HCT116 (cell line): ENCODE results near the gene TRAPPC12. TPM values are rescaled to one million over a fixed set of nuclear protein-coding genes. Genes with fewer than 3 reads are reported as not detected.

Experiments used
- ATAC-seq: fragments of 200-7000 bp; cut with Tn5 transposase; 2 replicates; pipeline ENCODE4 v1.9.1; 2020; ENCODE audit warnings: mild to moderate bottlenecking, moderate library complexity
- BruUV-seq: library from RNA; stranded (reverse); fragments of 400-500 nt; replicated peaks from 2 replicates; lab custom pipeline; 2021; lab: Mats Ljungman, UMichigan
- CTCF ChIA-PET: fragments of 300-600 bp; sonication (Branson Sonifier 250); formaldehyde crosslinking; loops from one replicate; lab custom pipeline; 2021; ENCODE audit warnings: antibody characterized with exemption; lab: Charles Lee
- POLR2A ChIA-PET: fragments of 300-600, 350-600 bp; sonication (Branson Sonifier 250); formaldehyde crosslinking; loops from one replicate; lab custom pipeline; 2021; ENCODE audit warnings: antibody characterized with exemption; lab: Charles Lee
- RAD21 ChIA-PET, 2 experiments: fragments of 300-600 bp; sonication (Branson Sonifier 250); formaldehyde crosslinking; loops; one replicate each; lab custom pipeline; 2023; ENCODE audit warnings: low total read pairs in 2 of 2; ENCODE audit not compliant: uncharacterized antibody in 2 of 2, unreplicated experiment in 2 of 2, low non-redundant PET in 1 of 2; lab: Charles Lee
- DNase-seq: peaks from one replicate; pipeline ENCODE4 v3.0.0-alpha.2; 2010; ENCODE audit warnings: low read depth, low spot score
- H2AFZ ChIP-seq: fragments of 200-600 bp; shearing (Covaris generic), sonication (generic); 2 replicates; pipeline ENCODE4 v1.6.1; 2017; ENCODE audit warnings: low read depth, mixed run types, mixed read lengths, antibody characterized with exemption, low read length; ENCODE audit not compliant: poor library complexity, severe bottlenecking
- H3K27ac ChIP-seq: 2 replicates; pipeline ENCODE4 v1.5.1; 2012; ENCODE audit warnings: low read depth, low read length
- H3K27me3 ChIP-seq: fragments of 200-600 bp; sonication (generic); 2 replicates; pipeline ENCODE4 v1.6.1; 2016; ENCODE audit warnings: mixed run types, low read length, mixed read lengths; ENCODE audit not compliant: insufficient read depth
- H3K36me3 ChIP-seq, 2 experiments: fragments of 200-500 bp in 1 of 2; fragments of 200-600 bp in 1 of 2; sonication (Bioruptor generic) in 1 of 2; sonication (generic) in 1 of 2; 2 replicates each; pipeline versions ENCODE4 v1.5.1 to v1.6.1; 2014 to 2016; ENCODE audit warnings: low read length in 2 of 2, inconsistent platforms in 1 of 2, mixed read lengths in 1 of 2, mixed run types in 1 of 2; ENCODE audit not compliant: insufficient read depth in 2 of 2, control insufficient read depth in 1 of 2
- H3K4me1 ChIP-seq, 2 experiments: fragments of 200-600 bp in 1 of 2; sonication (generic) in 1 of 2; 2 replicates each; pipeline versions ENCODE4 v1.5.1 to v1.6.1; 2012 to 2017; ENCODE audit warnings: low read length in 2 of 2, inconsistent platforms in 1 of 2, mild to moderate bottlenecking in 1 of 2, mixed read lengths in 1 of 2, mixed run types in 1 of 2, moderate library complexity in 1 of 2; ENCODE audit not compliant: insufficient read depth in 2 of 2, control insufficient read depth in 1 of 2
- H3K4me2 ChIP-seq: fragments of 200-600 bp; sonication (generic); 2 replicates; pipeline ENCODE4 v1.6.1; 2017; ENCODE audit warnings: mixed run types, low read length, mixed read lengths
- H3K4me3 ChIP-seq, 2 experiments: fragments of 200-600 bp in 1 of 2; sonication (generic) in 1 of 2; replicated peaks in 1 of 2; 2 replicates each; pipeline ENCODE4 v1.5.1; 2011 to 2016; ENCODE audit warnings: low read length in 2 of 2, control low read depth in 1 of 2, low read depth in 1 of 2, mild to moderate bottlenecking in 1 of 2, mixed read lengths in 1 of 2, mixed run types in 1 of 2
- H3K79me2 ChIP-seq: fragments of 200-600 bp; sonication (generic); 2 replicates; pipeline ENCODE4 v1.6.1; 2017; ENCODE audit warnings: mild to moderate bottlenecking, mixed run types, low read length, moderate library complexity, mixed read lengths; ENCODE audit not compliant: insufficient read depth
- H3K9ac ChIP-seq: fragments of 200-600 bp; sonication (generic); 2 replicates; pipeline ENCODE4 v1.6.1; 2016; ENCODE audit warnings: low read length, mixed read lengths
- H3K9me2 ChIP-seq: fragments of 200-600 bp; sonication (generic), shearing (Covaris generic); 2 replicates; pipeline ENCODE4 v1.6.1; 2017; ENCODE audit warnings: mixed run types, mild to moderate bottlenecking, moderate library complexity; ENCODE audit not compliant: insufficient read depth
- H3K9me3 ChIP-seq, 2 experiments: fragments of 200-500 bp in 1 of 2; fragments of 200-600 bp in 1 of 2; sonication (Bioruptor generic) in 1 of 2; sonication (generic) in 1 of 2; 2 replicates each; pipeline ENCODE4 v1.6.1; 2014 to 2017; ENCODE audit warnings: low read length in 2 of 2, mixed read lengths in 2 of 2, inconsistent platforms in 1 of 2, low read depth in 1 of 2, mild to moderate bottlenecking in 1 of 2, mixed run types in 1 of 2, moderate library complexity in 1 of 2; ENCODE audit not compliant: control insufficient read depth in 1 of 2, insufficient read depth in 1 of 2
- H4K20me1 ChIP-seq: fragments of 200-600 bp; sonication (generic), shearing (Covaris generic); 2 replicates; pipeline ENCODE4 v1.6.1; 2017; ENCODE audit warnings: mixed run types, mild to moderate bottlenecking, moderate library complexity; ENCODE audit not compliant: insufficient read depth
- ATF3 ChIP-seq: IDR thresholded peaks from 2 replicates; pipeline ENCODE4 v1.6.1; 2012
- CBX3 ChIP-seq: IDR thresholded peaks from 2 replicates; pipeline ENCODE4 v1.6.1; 2012; ENCODE audit warnings: low read depth
- CEBPB ChIP-seq: IDR thresholded peaks from 2 replicates; pipeline ENCODE4 v1.6.1; 2012; ENCODE audit warnings: low read depth
- CTCF ChIP-seq, 3 experiments: fragments of 200-600 bp in 1 of 3; sonication (generic) in 1 of 3; IDR thresholded peaks in 2 of 3; conservative IDR thresholded peaks in 1 of 3; 2 replicates each; pipeline ENCODE4 v1.5.1; 2012 to 2017; ENCODE audit warnings: low read depth in 2 of 3, low read length in 2 of 3, antibody characterized with exemption in 1 of 3, borderline replicate concordance in 1 of 3, control low read depth in 1 of 3, mild to moderate bottlenecking in 1 of 3, mixed read lengths in 1 of 3, mixed run types in 1 of 3, moderate library complexity in 1 of 3; ENCODE audit not compliant: insufficient read depth in 1 of 3
- EGR1 ChIP-seq: IDR thresholded peaks from 2 replicates; pipeline ENCODE4 v1.6.1; 2012; ENCODE audit warnings: low read depth
- ELF1 ChIP-seq: IDR thresholded peaks from 2 replicates; pipeline ENCODE4 v1.6.1; 2012; ENCODE audit warnings: low read depth, borderline replicate concordance
- EZH2phosphoT487 ChIP-seq: fragments of 200-600 bp; IDR thresholded peaks from 2 replicates; pipeline ENCODE4 v1.6.1; 2018; ENCODE audit warnings: antibody characterized with exemption, borderline replicate concordance
- FOSL1 ChIP-seq: IDR thresholded peaks from 2 replicates; pipeline ENCODE4 v1.6.1; 2012; ENCODE audit warnings: low read depth
- POLR2A ChIP-seq: IDR thresholded peaks from 2 replicates; pipeline ENCODE4 v1.7.0; 2011; ENCODE audit warnings: borderline replicate concordance; ENCODE audit not compliant: insufficient read depth, insufficient read length; ENCODE audit errors: extremely low read depth
- REST ChIP-seq: IDR thresholded peaks from 2 replicates; pipeline ENCODE4 v1.6.1; 2012; ENCODE audit warnings: low read depth
- SIN3A ChIP-seq: IDR thresholded peaks from 2 replicates; pipeline ENCODE4 v1.6.1; 2012; ENCODE audit warnings: low read depth
- SP1 ChIP-seq: IDR thresholded peaks from 2 replicates; pipeline ENCODE4 v1.6.1; 2012; ENCODE audit warnings: low read depth
- SRF ChIP-seq: IDR thresholded peaks from 2 replicates; pipeline ENCODE4 v1.6.1; 2012; ENCODE audit warnings: low read depth
- TCF7L2 ChIP-seq: IDR thresholded peaks from 2 replicates; pipeline ENCODE4 v1.7.0; 2011; ENCODE audit warnings: borderline replicate concordance, inconsistent platforms; ENCODE audit not compliant: insufficient read depth, insufficient read length; ENCODE audit errors: extremely low read depth
- YY1 ChIP-seq: IDR thresholded peaks from 2 replicates; pipeline ENCODE4 v1.6.1; 2011; ENCODE audit warnings: low read length, low read depth, moderate library complexity, mild to moderate bottlenecking; ENCODE audit not compliant: insufficient replicate concordance; ENCODE audit errors: extremely low read depth
- ZBTB33 ChIP-seq: IDR thresholded peaks from 2 replicates; pipeline ENCODE4 v1.6.1; 2011; ENCODE audit warnings: mild to moderate bottlenecking, low read length, moderate library complexity; ENCODE audit not compliant: insufficient replicate concordance; ENCODE audit errors: extremely low read depth
- ZFX ChIP-seq: fragments of 450-650 bp; IDR thresholded peaks from 2 replicates; pipeline ENCODE4 v1.6.1; 2017
- intact Hi-C: fragments of 100-400 bp; cut with micrococcal nuclease; formaldehyde crosslinking; loops from 2 replicates; pipeline ENCODE4 v1.10.0; 2022
- total RNA-seq: library from RNA; stranded (reverse); gene quantifications from one replicate; pipeline ENCODE4 v1.2.1, GENCODE V29; 2021; ENCODE audit not compliant: unreplicated experiment

The TRAPPC12 gene
- total RNA-seq, 1 experiment from 2014 or later, result 47.4 TPM

- CTCF ChIA-PET, result interaction anchor here (1.6 kb wide), 1 partner anchor 19 kb away, joined by 5 read pairs; no protein-coding TSS in a partner anchor
Measured at GRCh38 chr2:3460831-3461800, 81.6 kb downstream of the TRAPPC12 start.

More at GRCh38 chr2:3460831-3461800, 81.6 kb downstream of the TRAPPC12 start:
- no peak for ATAC-seq
- H3K9ac ChIP-seq, result no peak overlapping the region
- no peaks in the 10 kb centered on the region for H3K79me2 ChIP-seq
- ChIA-PET RAD21 (no interaction called here), POLR2A (no interaction called here)
- H3K4me3 ChIP-seq, result no peak overlapping the region
- no peak for TF ChIP-seq CEBPB
- no peak for TF ChIP-seq CTCF (IDR thresholded peaks at IDR 0.05 in 2 of 3, conservative IDR thresholded peaks at IDR 0.05 in 1 of 3; ENCODE audit: borderline replicate concordance in 1 of 3, insufficient read depth in 1 of 3, low read depth in 2 of 3, low read length in 2 of 3)
- TF ChIP-seq YY1, result no peak
- no peak for TF ChIP-seq SP1
- TF ChIP-seq EZH2phosphoT487, result no peak
- TF ChIP-seq SIN3A, result no peak
- no peak for TF ChIP-seq TCF7L2
- TF ChIP-seq ZBTB33, result no peak
- TF ChIP-seq CBX3, result no peak
- no peak for TF ChIP-seq REST
- TF ChIP-seq ZFX, result no peak
- TF ChIP-seq EGR1, result no peak
- TF ChIP-seq POLR2A, result no peak
- no peak for TF ChIP-seq ELF1
- no peak for TF ChIP-seq FOSL1
- TF ChIP-seq ATF3, result no peak
- TF ChIP-seq SRF, result no peak
- no TSS peak for BruUV-seq
- H3K9me3 ChIP-seq, result no peaks in the 10 kb centered on the region
- H3K4me1 ChIP-seq, result no peaks in the 10 kb centered on the region
- no peaks in the 10 kb centered on the region for H3K36me3 ChIP-seq
- no peak overlapping the region for H2AFZ ChIP-seq
- intact Hi-C loops, result no loop called here
- H3K27me3 ChIP-seq, result no peaks in the 10 kb centered on the region
- H4K20me1 ChIP-seq, result no peaks in the 10 kb centered on the region
- no peak for DNase-seq
- H3K9me2 ChIP-seq, result no peaks in the 10 kb centered on the region
- no peak overlapping the region for H3K27ac ChIP-seq
- H3K4me2 ChIP-seq, result no peak overlapping the region
